Activated T-cell treated with anti-CD3 and anti-CD28 coated beads, Interleukin-2, amount 50 U/mL, for 24 hours (primary cell): ENCODE results near the gene TMEM92.
A peak's percentile ranks its signal among the peaks of the same experiment; 100 is the strongest.
"Not testable (repeated sequence)": the region's sequence is repeated elsewhere in the genome, so short reads cannot be mapped to it uniquely, and the experiment has no call there.

ENCODE experiments used
- DNase-seq: peaks from one replicate; pipeline ENCODE4 v3.0.0-alpha.2; 2020
- H3K27ac Mint-ChIP-seq: 2 replicates; pipeline ENCODE4 v1.8.0; 2020; ENCODE audit warnings: mild to moderate bottlenecking, mixed read lengths
- H3K27me3 Mint-ChIP-seq: 2 replicates; pipeline ENCODE4 v1.8.0; 2020; ENCODE audit warnings: mixed read lengths
- H3K36me3 Mint-ChIP-seq: 2 replicates; pipeline ENCODE4 v1.8.0; 2020; ENCODE audit warnings: low read depth, mixed read lengths
- H3K4me1 Mint-ChIP-seq: 2 replicates; pipeline ENCODE4 v1.8.0; 2020; ENCODE audit warnings: low read depth, mixed read lengths
- H3K4me3 Mint-ChIP-seq: 2 replicates; pipeline ENCODE4 v1.8.0; 2020; ENCODE audit warnings: mild to moderate bottlenecking, moderate library complexity, mixed read lengths
- H3K9me3 Mint-ChIP-seq: 2 replicates; pipeline ENCODE4 v1.8.0; 2020; ENCODE audit warnings: mixed read lengths

Gene TMEM92

DNA sequence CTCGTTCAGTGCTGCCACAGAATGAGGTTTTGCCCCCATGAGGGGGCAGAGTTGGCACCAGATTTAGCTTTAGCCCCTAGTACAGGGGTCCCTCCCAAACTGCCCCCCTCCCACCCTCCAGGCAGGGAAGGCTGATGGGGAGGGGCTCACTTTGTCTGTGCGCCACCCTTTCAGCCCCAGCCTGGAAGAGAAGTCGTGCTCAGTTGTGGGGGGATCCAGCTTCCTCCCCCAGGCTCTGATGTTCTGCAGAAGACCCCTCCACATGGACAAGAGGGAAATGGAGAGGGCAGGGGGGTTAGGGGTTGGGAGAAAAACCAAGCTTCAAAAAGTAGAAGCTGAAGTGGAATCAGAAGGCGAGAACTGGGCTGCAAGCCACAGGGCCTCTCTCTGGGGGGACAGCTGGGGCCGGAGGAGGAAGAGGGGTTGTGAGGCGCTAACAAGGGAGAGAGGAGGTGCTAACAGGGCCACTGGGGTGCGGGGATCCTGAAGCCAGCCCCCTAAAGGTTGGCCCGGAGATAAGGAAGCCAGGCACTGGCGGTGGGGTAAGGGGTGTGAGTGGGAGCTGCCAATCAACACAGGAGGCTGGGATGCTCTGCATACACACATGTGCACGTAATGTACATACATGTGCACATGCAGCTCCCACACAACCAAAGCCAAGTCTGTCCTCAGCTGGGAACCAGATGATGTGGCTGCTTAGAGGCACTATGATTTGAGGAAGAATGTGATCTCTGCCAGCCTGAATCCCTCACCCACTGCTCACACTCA is 7.0 kb upstream of the TMEM92 start:
- Mint-ChIP-seq H3K27me3 (peaks cover 10% of the 10 kb centered on the region), H3K27ac (no peak overlapping the region), H3K9me3 (no peaks in the 10 kb centered on the region), H3K36me3 (no peaks in the 10 kb centered on the region), H3K4me1 (no peaks in the 10 kb centered on the region), H3K4me3 (no peak overlapping the region)
- DNase-seq: no peak

DNA sequence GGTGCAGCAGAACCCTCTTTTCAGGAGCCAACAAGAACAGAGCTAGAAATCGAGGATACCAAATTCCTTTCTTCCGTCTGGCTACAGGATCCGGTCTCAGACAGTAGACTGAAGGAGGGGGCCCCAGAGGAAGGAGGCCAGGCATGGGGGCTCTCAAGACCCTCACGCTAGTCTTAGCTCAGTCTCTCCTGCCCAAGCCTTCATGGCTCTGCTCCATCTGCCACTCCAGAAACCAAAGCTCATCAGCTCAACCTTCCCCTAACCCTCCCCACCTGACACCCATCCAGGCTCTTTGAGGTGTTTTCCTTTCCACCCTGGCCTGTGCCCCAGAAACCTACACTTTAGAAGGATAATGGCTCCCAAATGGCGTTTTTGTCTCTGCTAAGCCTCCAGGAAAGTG is 6.2 kb upstream of the TMEM92 start:
- peaks cover 5% of the 10 kb centered on the region for H3K4me1 Mint-ChIP-seq
- H3K9me3 Mint-ChIP-seq: no peaks in the 10 kb centered on the region
- no peak for DNase-seq
- no peaks in the 10 kb centered on the region for H3K36me3 Mint-ChIP-seq
- peaks cover 17% of the 10 kb centered on the region for H3K27me3 Mint-ChIP-seq
- H3K27ac Mint-ChIP-seq: no peak overlapping the region
- no peak overlapping the region for H3K4me3 Mint-ChIP-seq

DNA sequence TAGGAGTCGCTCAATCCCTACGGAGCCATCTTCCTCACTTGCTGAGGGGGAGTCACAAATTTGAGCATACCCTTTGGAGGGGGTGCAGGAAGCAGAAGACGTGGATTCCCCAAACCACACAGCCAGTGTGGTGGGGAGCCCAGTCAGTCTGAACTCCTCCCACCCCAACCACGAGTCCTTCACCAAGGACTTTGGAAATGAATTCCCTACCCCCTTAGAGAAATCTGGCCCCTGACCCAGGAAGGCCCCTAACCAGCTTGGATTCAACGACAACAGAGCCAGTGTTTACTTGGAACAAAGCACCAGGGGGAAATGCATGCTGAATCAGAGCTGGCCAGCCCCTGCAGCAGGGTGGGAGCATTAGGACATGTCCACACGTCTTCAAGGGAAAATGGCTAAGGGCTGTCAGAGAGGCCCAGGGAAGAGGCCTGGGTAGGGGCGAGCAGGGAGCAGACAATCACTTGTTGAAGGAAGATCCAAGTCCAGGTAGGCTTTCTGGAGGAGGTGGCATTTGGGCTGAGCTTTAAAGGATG is 5.5 kb upstream of the TMEM92 start:
- Mint-ChIP-seq H3K4me1 (peaks cover 5% of the 10 kb centered on the region), H3K9me3 (no peaks in the 10 kb centered on the region), H3K27ac (no peak overlapping the region), H3K27me3 (peaks cover 14% of the 10 kb centered on the region), H3K4me3 (no peak overlapping the region), H3K36me3 (no peaks in the 10 kb centered on the region)
- DNase-seq: peak; percentile 12

DNA sequence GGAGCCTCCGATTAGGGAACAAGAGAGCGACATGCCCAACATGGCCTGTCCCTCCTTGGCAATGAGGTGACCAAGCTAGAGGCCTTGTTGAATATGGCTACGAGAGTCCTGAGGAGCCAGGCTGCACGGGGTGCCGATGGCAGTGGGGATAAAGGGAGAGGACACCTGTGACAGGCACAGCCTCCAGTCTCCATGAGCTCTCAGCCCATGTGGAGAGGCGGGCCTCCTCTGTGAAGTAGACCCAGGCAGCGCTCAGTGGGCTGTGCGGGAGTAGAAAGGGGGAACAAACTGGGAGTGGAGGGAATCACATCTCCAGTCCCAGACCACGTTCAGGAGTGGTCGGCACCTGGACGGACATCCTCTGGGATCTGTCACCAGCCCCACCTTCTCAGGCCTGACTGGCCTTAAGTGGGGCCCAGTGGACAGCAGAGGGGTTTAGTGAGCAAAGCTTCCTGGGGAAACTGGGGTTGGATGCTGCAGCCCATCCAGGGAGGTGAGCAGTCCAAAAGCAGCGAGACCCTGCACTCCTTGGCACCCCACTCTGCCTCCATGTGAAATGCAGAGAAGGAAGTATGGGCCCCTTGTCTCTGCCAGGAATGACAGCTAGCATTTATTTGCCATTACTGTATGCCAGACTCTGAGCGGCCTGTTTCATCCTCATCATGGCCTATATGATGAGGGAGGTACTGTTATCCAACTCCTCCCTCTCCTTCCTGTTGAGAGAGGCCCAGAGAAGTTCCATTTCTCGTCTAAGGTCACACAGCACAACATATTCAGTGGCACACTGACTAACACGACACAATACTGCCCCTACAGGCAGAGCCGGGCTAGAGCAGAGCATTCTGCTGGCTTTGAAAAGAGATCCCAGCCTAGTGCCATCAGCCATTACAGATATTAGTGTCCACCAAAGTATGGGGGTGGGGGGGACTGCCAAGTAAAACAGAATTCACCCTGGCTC is 4.5 kb upstream of the TMEM92 start:
- peaks cover 5% of the 10 kb centered on the region for H3K4me1 Mint-ChIP-seq
- H3K27me3 Mint-ChIP-seq: peaks cover 21% of the 10 kb centered on the region
- no peak overlapping the region for H3K4me3 Mint-ChIP-seq
- no peak overlapping the region for H3K27ac Mint-ChIP-seq
- H3K9me3 Mint-ChIP-seq: no peaks in the 10 kb centered on the region
- no peaks in the 10 kb centered on the region for H3K36me3 Mint-ChIP-seq
- DNase-seq: peak; percentile 73

DNA sequence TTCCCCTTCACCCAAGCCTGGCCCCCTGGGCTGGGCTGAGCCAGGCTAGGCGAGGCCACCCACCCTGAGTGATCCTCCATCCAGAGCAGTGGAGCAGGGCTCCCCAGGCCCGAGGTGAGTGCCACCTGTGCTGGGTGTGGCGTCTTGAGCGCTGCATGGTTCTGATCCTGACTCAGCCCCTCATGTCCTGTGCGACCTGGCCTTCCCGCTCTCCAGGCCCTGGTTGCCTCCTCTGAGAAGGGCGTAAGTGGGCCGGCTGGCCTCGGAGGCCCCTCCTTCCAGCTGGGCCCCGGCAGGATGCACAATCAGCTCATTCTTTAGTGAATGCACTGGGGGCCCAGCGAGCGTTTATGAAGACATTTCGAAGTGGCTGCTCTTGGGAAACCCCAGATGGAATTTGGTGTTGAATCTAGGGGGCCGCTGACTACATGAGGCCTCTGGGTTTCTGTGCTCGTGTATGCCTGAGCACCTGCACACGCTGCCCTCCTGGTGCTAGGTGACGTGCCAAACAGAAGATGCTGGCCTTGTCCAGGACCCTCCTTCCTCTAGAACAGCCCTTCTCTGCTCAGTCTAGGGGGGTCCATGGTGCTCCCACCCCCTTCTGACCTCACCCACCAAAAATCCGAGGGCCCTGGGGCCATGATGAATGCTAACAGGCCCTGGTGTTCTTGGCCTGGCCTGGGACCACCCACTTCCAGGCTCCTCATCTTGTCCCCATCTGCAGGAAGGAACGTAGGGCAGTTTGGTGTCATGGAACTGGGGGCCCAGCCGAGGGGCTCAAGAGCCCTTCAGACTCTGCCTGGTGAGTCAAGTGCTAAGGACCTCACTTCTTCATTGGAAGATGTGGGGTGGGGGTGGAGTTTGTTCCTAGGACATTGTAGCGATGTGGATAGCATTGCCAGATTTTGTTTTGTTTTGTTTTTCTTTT is 3.6 kb upstream of the TMEM92 start:
- peaks cover 29% of the 10 kb centered on the region for H3K27me3 Mint-ChIP-seq
- no peaks in the 10 kb centered on the region for H3K36me3 Mint-ChIP-seq
- no peak overlapping the region for H3K27ac Mint-ChIP-seq
- no peaks in the 10 kb centered on the region for H3K9me3 Mint-ChIP-seq
- no peak overlapping the region for H3K4me3 Mint-ChIP-seq
- peak; percentile 22 for DNase-seq
- H3K4me1 Mint-ChIP-seq: peaks cover 5% of the 10 kb centered on the region

DNA sequence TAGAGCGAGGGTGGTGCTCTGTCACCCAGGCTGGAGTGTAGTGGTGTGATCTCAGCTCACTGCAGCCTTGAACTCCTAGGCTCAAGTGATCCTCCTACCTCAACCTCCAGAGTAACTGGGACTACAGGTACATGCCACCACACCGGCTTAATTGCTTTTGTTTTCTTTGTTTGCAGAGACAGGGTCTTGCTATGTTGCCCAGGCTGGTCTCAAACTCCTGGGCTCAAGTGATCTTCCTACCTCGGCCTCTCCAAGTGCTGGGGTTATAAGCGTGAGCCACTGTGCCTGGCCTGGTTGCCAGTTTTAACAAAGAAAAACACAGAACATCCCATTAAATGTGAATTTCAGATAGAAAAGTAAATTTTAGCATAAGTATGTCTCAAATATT is 2.9 kb upstream of the TMEM92 start:
- H3K9me3 Mint-ChIP-seq, H3K4me3 Mint-ChIP-seq, H3K36me3 Mint-ChIP-seq, H3K27ac Mint-ChIP-seq, H3K4me1 Mint-ChIP-seq: not testable (repeated sequence)
- peaks cover 32% of the 10 kb centered on the region for H3K27me3 Mint-ChIP-seq
- peak; percentile 15 for DNase-seq

DNA sequence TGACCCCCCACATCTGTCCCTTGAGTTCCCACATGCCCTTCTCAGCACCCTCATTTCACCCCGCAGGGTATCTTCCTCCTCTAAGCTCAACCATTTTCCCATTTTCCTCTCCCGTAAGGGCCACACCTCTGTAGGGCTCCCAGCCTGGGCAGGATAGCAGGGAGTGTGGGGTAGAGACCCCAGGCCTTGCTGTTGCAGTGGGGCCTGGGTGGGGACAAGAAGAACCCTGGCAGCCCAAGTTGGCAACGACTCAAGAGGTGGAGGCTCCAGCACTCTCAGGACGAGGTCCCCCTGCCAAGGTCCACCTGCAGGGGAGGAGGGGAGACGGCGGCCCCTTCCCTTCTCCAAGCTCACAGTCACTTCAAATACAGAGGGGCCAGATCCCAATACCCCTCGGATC is 2.0 kb upstream of the TMEM92 start:
- peaks cover 41% of the 10 kb centered on the region for H3K27me3 Mint-ChIP-seq
- H3K9me3 Mint-ChIP-seq: no peaks in the 10 kb centered on the region
- peaks cover 5% of the 10 kb centered on the region for H3K4me1 Mint-ChIP-seq
- no peak overlapping the region for H3K27ac Mint-ChIP-seq
- H3K36me3 Mint-ChIP-seq: no peaks in the 10 kb centered on the region
- DNase-seq: no peak
- H3K4me3 Mint-ChIP-seq: peak overlapping the region; percentile 52

DNA sequence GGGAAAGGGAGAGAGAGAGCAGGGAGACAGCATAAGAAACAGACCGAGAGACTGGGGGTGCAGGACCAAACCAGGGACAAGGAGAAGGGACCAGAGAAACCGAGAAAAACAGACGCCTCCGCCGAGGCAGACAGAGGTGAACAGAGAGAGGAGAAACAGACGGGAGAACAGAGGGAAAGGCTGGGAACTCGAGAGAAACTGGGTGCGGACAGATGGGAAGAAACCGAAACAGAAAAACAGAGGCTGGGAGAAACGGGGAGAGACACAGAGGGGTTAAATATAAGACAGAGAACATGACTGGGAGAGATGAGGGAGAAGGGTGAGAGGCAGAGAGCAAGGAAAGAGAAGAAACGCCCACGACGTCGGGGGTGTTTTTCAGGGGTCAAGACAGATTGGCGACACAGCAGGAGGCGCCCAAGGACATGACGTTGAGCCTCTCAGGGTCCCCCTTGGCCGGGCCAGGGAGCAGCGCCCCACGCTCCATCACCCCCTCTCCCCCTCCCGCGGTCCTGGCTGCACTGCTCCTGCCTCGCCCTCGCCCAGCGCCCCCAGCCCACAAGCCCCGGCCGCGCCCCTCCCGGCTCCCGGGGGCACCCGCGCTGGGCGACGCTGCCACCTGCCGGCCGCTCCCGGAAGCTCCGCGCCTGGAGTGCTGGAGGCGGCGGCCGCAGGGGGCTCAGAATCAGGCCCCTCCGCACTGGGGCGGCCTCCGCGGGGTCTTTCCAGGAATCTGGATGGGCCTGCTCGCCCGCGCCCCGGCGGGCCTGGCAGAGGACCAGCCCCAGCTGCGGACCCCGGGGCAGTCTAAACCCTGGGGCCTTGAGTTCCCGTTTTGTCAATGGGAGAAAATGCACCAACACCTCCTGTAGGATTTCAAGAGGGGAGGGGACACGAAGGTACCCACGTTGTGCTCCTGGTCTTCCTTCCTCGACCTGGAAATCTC is 1.3 kb upstream of the TMEM92 start:
- H3K4me1 Mint-ChIP-seq: peaks cover 5% of the 10 kb centered on the region
- no peak overlapping the region for H3K27ac Mint-ChIP-seq
- no peaks in the 10 kb centered on the region for H3K36me3 Mint-ChIP-seq
- H3K4me3 Mint-ChIP-seq: peak overlapping the region; percentile 52
- peak; percentile 76 for DNase-seq
- H3K27me3 Mint-ChIP-seq: peaks cover 48% of the 10 kb centered on the region
- no peaks in the 10 kb centered on the region for H3K9me3 Mint-ChIP-seq

DNA sequence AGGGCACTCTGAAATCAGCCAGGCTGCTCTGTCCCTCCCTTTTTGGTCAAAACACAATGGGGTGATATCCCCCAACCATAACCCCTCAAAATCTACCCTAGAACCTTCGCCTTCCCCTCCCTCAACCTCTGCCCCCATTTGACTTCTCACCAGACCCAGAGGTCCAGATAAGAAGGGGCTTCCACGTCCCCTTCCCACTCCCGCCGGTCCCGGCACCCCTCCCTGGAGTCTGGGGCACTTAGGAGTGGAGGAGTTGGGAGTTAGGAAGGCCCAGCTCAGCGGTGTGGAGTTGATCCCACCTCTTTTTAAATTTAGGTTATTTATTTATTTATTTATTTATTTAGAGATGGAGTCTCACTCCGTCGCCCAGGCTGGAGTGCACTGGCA is 619 bp upstream of the TMEM92 start:
- no peak for DNase-seq
- Mint-ChIP-seq H3K27ac (no peak overlapping the region), H3K36me3 (no peaks in the 10 kb centered on the region), H3K4me1 (peaks cover 5% of the 10 kb centered on the region), H3K4me3 (no peak overlapping the region), H3K9me3 (no peaks in the 10 kb centered on the region), H3K27me3 (peaks cover 55% of the 10 kb centered on the region)

DNA sequence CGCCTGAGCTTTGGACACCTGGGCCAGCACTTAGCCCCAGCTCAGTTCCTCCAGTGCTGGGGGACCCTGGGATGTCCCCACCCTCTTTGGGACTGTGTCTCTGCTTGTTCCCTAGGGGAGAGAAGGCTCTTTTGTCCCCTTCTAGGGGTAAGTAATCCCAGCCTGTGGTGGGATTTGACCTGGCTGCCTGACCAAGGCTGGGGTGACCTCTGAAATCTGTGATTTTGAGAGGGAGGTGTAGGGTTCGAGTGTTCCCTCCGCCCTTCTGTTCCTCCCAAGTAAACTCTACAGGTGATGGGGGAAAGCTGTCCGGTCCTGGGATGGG is 593 bp downstream of the TMEM92 start:
- Mint-ChIP-seq H3K27ac (no peak overlapping the region), H3K4me3 (no peak overlapping the region), H3K36me3 (no peaks in the 10 kb centered on the region), H3K4me1 (peaks cover 5% of the 10 kb centered on the region), H3K27me3 (peaks cover 66% of the 10 kb centered on the region), H3K9me3 (no peaks in the 10 kb centered on the region)
- no peak for DNase-seq

DNA sequence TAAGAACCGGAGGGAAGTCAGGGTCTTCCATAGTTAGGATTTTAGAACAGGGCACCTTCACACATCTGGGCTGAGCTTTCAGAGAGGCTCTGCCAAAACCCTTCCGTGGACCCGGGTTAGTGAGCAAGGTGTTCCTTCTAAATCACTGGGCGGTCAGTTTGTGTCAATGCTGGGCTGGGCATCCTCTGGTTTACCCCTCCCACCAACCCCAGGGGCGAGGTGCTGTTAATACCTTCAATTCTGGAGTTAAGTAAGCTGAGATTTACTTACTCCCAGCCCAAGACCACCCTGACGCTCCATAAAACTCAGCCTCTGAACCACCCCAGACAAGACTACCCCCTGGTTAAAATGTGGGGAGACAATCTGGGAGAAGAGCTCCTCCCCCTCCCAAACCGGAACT is 1.0 kb downstream of the TMEM92 start:
- Mint-ChIP-seq H3K36me3 (no peaks in the 10 kb centered on the region), H3K27me3 (peaks cover 66% of the 10 kb centered on the region), H3K4me1 (peaks cover 5% of the 10 kb centered on the region), H3K9me3 (no peaks in the 10 kb centered on the region), H3K27ac (no peak overlapping the region), H3K4me3 (no peak overlapping the region)
- DNase-seq: no peak

DNA sequence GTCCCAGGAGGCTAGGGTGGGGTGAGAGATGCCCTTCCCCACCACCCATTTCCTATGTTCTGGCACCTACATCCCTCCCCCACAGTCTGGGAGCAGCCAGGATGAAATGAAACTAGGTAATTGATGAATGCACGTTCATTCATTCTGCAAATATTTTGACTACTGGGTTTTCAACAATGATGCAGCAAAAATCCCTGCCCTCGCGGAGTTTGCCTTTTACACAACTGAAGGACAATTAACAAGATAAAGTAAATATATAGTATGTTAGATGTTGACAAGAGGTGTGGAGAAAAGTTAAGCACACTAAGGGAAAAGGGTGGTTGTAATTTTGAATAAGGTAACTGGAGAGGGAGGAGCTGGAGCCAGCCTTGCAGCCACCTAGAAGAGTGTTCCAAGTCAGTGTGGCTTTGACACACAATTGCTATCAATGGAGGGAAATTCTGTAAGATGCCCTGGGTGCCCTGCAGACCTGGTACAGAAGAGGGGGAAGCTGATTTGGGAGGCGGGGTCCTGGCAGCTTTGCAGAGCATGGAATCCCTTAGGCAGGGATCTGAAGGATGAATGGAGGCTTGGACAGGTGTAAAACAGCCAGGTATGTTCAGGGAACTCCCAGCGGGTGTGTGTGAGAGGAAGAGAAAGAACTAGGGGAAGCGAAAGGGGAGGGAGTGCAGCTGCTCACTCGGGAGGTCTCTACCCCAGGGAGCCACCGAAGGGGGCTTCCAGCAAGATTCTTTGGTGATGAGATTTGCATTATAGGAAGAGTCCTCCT is 2.5 kb downstream of the TMEM92 start:
- H3K27me3 Mint-ChIP-seq: peaks cover 73% of the 10 kb centered on the region
- no peak overlapping the region for H3K4me3 Mint-ChIP-seq
- H3K9me3 Mint-ChIP-seq: no peaks in the 10 kb centered on the region
- H3K36me3 Mint-ChIP-seq: no peaks in the 10 kb centered on the region
- no peak for DNase-seq
- H3K4me1 Mint-ChIP-seq: peaks cover 5% of the 10 kb centered on the region
- no peak overlapping the region for H3K27ac Mint-ChIP-seq

DNA sequence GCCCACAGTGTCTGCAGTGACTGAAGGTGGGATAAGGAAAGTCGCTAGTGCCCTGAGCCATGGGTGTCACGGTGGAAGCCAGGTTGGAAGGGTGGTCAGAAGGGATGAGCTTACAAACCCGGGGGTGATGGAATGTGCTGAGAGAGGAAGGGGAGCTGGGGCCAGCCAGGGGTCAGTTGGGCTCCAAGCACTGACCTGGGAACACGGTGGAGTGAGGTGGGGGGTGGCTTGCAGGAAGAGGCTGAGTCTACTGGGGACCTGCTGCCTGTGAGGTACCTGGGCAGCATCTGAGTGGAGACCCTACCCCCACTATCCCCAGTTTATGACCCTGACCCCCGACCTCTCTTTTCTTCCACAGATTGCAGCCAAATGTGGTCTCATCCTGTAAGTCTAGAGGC is 3.1 kb downstream of the TMEM92 start:
- H3K36me3 Mint-ChIP-seq: no peaks in the 10 kb centered on the region
- H3K4me3 Mint-ChIP-seq: no peak overlapping the region
- peaks cover 74% of the 10 kb centered on the region for H3K27me3 Mint-ChIP-seq
- no peak overlapping the region for H3K27ac Mint-ChIP-seq
- no peak for DNase-seq
- no peaks in the 10 kb centered on the region for H3K9me3 Mint-ChIP-seq
- H3K4me1 Mint-ChIP-seq: peaks cover 5% of the 10 kb centered on the region
